B cell (primary cell): ENCODE results near the gene PRKCH.

Experiments used
- CTCF ChIP-seq: fragments of 200-600 bp; IDR thresholded peaks from one replicate; pipeline ENCODE4 v1.8.0; 2022; ENCODE audit warnings: antibody characterized with exemption, mild to moderate bottlenecking
- EZH2 ChIP-seq: IDR thresholded peaks from 2 replicates; pipeline ENCODE4 v1.6.1; 2012; ENCODE audit warnings: borderline replicate concordance, low read depth, mild to moderate bottlenecking, moderate library complexity, low read length; ENCODE audit not compliant: insufficient read depth, poor library complexity, severe bottlenecking

GRCh38 chr14:61584331-61584741, 263.0 kb downstream of the PRKCH start:
- TF ChIP-seq EZH2 = no peak
- TF ChIP-seq CTCF = no peak
